HUDEP-2 (cell line): ENCODE results near the gene MFAP5.
"Not testable (repeated sequence)": the region's sequence is repeated elsewhere in the genome, so short reads cannot be mapped to it uniquely, and the experiment has no call there.

Experiments
- DNase-seq, 76 experiments: peaks; one replicate each; lab custom pipeline; 2025; ENCODE audit not compliant: unreplicated experiment in 76 of 76; lab: John Stamatoyannopoulos, UW

MFAP5 gene

GRCh38 chr12:8676651-8677050, 14.0 kb upstream of the MFAP5 start:
- DNase-seq, result no peak

- DNase-seq, result no peak
Observed at GRCh38 chr12:8675591-8676036, 13.0 kb upstream of the MFAP5 start.

GRCh38 chr12:8672381-8672780, 9.8 kb upstream of the MFAP5 start:
- DNase-seq, result no peak

- no peak for DNase-seq
Observed at GRCh38 chr12:8668441-8668840, 5.8 kb upstream of the MFAP5 start.

- no peak for DNase-seq
Observed at GRCh38 chr12:8667270-8667669, 4.6 kb upstream of the MFAP5 start.

GRCh38 chr12:8665759-8666158, 3.1 kb upstream of the MFAP5 start:
- DNase-seq, result no peak

GRCh38 chr12:8664228-8664913, 1.7 kb upstream of the MFAP5 start:
- no peak for DNase-seq

GRCh38 chr12:8661751-8662150, 875 bp downstream of the MFAP5 start:
- DNase-seq, result no peak

- DNase-seq, result no peak
Observed at GRCh38 chr12:8661016-8661415, 1.6 kb downstream of the MFAP5 start.

GRCh38 chr12:8658346-8658745, 4.3 kb downstream of the MFAP5 start:
- no peak for DNase-seq

GRCh38 chr12:8655421-8655820, 7.2 kb downstream of the MFAP5 start:
- DNase-seq, result no peak

- DNase-seq, result no peak
Observed at GRCh38 chr12:8648576-8649205, 13.9 kb downstream of the MFAP5 start.

- DNase-seq, result no peak
Observed at GRCh38 chr12:8647968-8648367, 14.7 kb downstream of the MFAP5 start.

GRCh38 chr12:8644345-8645248, 18.0 kb downstream of the MFAP5 start:
- no peak for DNase-seq

GRCh38 chr12:8642775-8643174, 19.9 kb downstream of the MFAP5 start:
- DNase-seq, result no peak

GRCh38 chr12:8639936-8640335, 22.7 kb downstream of the MFAP5 start:
- no peak for DNase-seq

- no peak for DNase-seq
Observed at GRCh38 chr12:8638951-8639350, 23.7 kb downstream of the MFAP5 start.

- DNase-seq, result no peak
Observed at GRCh38 chr12:8637666-8638065, 25.0 kb downstream of the MFAP5 start.

- DNase-seq, result no peak
Observed at GRCh38 chr12:8637244-8637643, 25.4 kb downstream of the MFAP5 start.

- no peak for DNase-seq
Observed at GRCh38 chr12:8636581-8636980, 26.0 kb downstream of the MFAP5 start.

GRCh38 chr12:8636007-8636346, 26.6 kb downstream of the MFAP5 start:
- DNase-seq, result not testable (repeated sequence)
